LNCaP clone FGC (cell line): ENCODE measurements around the gene MYBBP1A.

Source experiments
- DNase-seq: peaks from one replicate; pipeline ENCODE4 v3.0.0-alpha.2; 2011; ENCODE audit warnings: low read depth
- H3K4me3 ChIP-seq: 2 replicates; pipeline ENCODE4 v1.5.1; 2011; ENCODE audit warnings: mild to moderate bottlenecking, low read depth, low read length, control low read depth
- CTCF ChIP-seq: IDR thresholded peaks from 2 replicates; pipeline ENCODE4 v1.5.1; 2012; ENCODE audit warnings: mild to moderate bottlenecking; ENCODE audit not compliant: control insufficient read depth, insufficient read depth; ENCODE audit errors: extremely low read depth

Gene MYBBP1A

GRCh38 chr17:4560421-4560820, 5.2 kb upstream of the MYBBP1A start, which contains the start of gene GGT6:
TSS of gene GGT6 (minus strand) at chr17:4560577. CDS start at chr17:4560521, 56 bp downstream.
- H3K4me3 ChIP-seq, result no peak within 1 kb of the TSS
- no peak for DNase-seq
- TF ChIP-seq CTCF, result no peak

GRCh38 chr17:4559966-4560365, 4.8 kb upstream of the MYBBP1A start:
- DNase-seq, result no peak
- no peak for TF ChIP-seq CTCF
- no peak overlapping the region for H3K4me3 ChIP-seq

- H3K4me3 ChIP-seq, result no peak overlapping the region
- TF ChIP-seq CTCF, result no peak
- DNase-seq, result no peak
These were observed 4.1 kb upstream of the MYBBP1A start for GRCh38 chr17:4559139-4559791.

GRCh38 chr17:4558347-4558971, 3.3 kb upstream of the MYBBP1A start:
- H3K4me3 ChIP-seq, result no peak overlapping the region
- DNase-seq, result no peak
- no peak for TF ChIP-seq CTCF

- DNase-seq, result no peak
- no peak overlapping the region for H3K4me3 ChIP-seq
- no peak for TF ChIP-seq CTCF
These were observed 2.6 kb upstream of the MYBBP1A start for GRCh38 chr17:4557626-4558346.

- no peak overlapping the region for H3K4me3 ChIP-seq
- no peak for TF ChIP-seq CTCF
- DNase-seq, result no peak
These were observed 1.8 kb upstream of the MYBBP1A start for GRCh38 chr17:4556996-4557395.
